ENCODE results near the gene ZKSCAN8.

- TF ChIP-seq CTCF (IDR thresholded peaks at IDR 0.05) (no peak), POLR2A (IDR thresholded peaks at IDR 0.05) (no peak)
These were observed 26.2 kb downstream of the ZKSCAN8 start for GRCh38 chr6:28167926-28168325.

Measured in suprapubic skin (tissue), 3 donors.